ENCODE results near the gene PCDHB8. TPM values are rescaled to one million over a fixed set of nuclear protein-coding genes. Genes with fewer than 3 reads are reported as not detected.
A peak's percentile ranks its signal among the peaks of the same experiment; 100 is the strongest.
"Not testable (repeated sequence)": the region's sequence is repeated elsewhere in the genome, so short reads cannot be mapped to it uniquely, and the experiment has no call there.

Gene PCDHB8
- total RNA-seq, 4 donors from 2014 or later, result 0.16 to 0.20 TPM; not detected in 2

DNA sequence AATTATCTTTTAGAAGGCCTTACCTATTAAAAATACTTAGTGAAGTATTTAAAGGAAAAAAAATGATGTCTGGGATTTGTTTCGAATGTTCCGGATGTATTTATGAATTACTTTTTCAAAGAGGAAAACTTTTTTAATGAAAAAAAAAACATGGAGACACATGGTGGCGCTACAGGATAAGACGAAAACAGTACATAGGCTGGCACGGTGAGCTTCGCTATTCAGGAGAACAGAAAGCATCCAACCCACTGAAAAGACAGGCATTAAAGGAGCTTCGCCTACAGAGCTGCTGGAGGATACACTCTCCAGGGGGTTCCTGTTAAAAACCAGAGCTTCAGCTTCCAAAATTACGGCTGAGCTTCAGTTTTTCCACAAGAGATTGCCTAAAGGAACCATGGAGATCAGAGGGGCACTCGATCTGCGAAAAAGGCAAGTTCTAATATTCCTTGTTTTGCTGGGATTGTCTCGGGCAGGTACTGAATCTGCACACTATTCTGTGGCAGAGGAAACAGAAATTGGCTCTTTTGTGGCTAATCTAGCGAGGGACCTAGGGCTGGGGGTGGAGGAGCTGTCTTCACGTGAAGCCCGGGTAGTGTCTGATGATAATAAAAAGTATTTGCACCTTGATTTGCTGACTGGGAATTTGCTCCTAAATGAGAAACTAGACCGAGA lies 45.7 kb downstream of the PCDHB8 start, which contains the start of gene PCDHB14:
Gene PCDHB14, plus strand, starts transcription at position 232 of the 672 bp plus-strand sequence. Its CDS starts 163 bp downstream, at position 395.
- H3K4me1 ChIP-seq, result no peaks in the 10 kb centered on the region
- H3K27ac ChIP-seq, result no peak within 1 kb of the TSS
- peak within 1 kb of the TSS; percentile 3 to 47 (median 28) for H3K4me3 ChIP-seq
- intact Hi-C loops (cut with DNase I; ENCODE audit: low total_unique reads), result no loop called here
- in situ Hi-C loops (cut with MboI; ENCODE audit: low sequenced_read_pairs in 4 of 4), result loop anchor here in 2 of 4 donors (25.0 kb wide), 1 partner anchor 339 kb away; no protein-coding TSS in a partner anchor
- peaks cover 0 to 17% (median 0%) of the 10 kb centered on the region in 3 donors for H3K27me3 ChIP-seq
- H3K9me3 ChIP-seq, result peaks cover 0 to 4% (median 4%) of the 10 kb centered on the region in 3 donors
- ATAC-seq (peak in 1 of 2 donors; percentile 61), DNase-seq (no peak)
- no peaks in the 10 kb centered on the region for H3K36me3 ChIP-seq
- TF ChIP-seq, protein P1, sequence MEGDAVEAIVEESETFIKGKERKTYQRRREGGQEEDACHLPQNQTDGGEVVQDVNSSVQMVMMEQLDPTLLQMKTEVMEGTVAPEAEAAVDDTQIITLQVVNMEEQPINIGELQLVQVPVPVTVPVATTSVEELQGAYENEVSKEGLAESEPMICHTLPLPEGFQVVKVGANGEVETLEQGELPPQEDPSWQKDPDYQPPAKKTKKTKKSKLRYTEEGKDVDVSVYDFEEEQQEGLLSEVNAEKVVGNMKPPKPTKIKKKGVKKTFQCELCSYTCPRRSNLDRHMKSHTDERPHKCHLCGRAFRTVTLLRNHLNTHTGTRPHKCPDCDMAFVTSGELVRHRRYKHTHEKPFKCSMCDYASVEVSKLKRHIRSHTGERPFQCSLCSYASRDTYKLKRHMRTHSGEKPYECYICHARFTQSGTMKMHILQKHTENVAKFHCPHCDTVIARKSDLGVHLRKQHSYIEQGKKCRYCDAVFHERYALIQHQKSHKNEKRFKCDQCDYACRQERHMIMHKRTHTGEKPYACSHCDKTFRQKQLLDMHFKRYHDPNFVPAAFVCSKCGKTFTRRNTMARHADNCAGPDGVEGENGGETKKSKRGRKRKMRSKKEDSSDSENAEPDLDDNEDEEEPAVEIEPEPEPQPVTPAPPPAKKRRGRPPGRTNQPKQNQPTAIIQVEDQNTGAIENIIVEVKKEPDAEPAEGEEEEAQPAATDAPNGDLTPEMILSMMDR (IDR thresholded peaks at IDR 0.05 in 4 of 5, conservative IDR thresholded peaks at IDR 0.05 in 1 of 5), result peak in 1 of 5 experiments; percentile 29
- TF ChIP-seq POLR2A (IDR thresholded peaks at IDR 0.05), result no peak

DNA sequence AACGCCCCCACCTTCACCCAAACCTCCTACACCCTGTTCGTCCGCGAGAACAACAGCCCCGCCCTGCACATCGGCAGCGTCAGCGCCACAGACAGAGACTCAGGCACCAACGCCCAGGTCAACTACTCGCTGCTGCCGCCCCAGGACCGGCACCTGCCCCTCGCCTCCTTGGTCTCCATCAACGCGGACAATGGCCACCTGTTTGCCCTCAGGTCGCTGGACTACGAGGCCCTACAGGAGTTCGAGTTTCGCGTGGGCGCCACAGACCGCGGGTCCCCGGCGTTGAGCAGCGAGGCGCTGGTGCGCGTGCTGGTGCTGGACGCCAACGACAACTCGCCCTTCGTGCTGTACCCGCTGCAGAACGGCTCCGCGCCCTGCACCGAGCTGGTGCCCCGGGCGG lies 47.3 kb downstream of the PCDHB8 start:
- ATAC-seq; H3K27ac ChIP-seq; H3K36me3 ChIP-seq; H3K9me3 ChIP-seq; intact Hi-C loops (cut with DNase I; ENCODE audit: low total_unique reads); H3K4me1 ChIP-seq; DNase-seq: not testable (repeated sequence)
- Histone ChIP-seq H3K27me3 (peaks cover 0 to 17% (median 0%) of the 10 kb centered on the region in 3 donors), H3K4me3 (peak overlapping the region in 1 of 4 donors; percentile 47)
- in situ Hi-C loops (cut with MboI; ENCODE audit: low sequenced_read_pairs in 4 of 4), result loop anchor here in 2 of 4 donors (25.0 kb wide), 1 partner anchor 337 kb away; no protein-coding TSS in a partner anchor

DNA sequence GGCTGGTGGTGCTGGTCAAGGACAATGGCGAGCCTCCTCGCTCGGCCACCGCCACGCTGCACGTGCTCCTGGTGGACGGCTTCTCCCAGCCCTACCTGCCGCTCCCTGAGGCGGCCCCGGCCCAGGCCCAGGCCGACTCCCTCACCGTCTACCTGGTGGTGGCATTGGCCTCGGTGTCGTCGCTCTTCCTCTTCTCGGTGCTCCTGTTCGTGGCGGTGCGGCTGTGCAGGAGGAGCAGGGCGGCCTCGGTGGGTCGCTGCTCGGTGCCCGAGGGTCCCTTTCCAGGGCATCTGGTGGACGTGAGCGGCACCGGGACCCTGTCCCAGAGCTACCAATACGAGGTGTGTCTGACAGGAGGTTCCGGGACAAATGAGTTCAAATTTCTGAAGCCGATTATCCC lies 47.8 kb downstream of the PCDHB8 start:
- intact Hi-C loops (cut with DNase I; ENCODE audit: low total_unique reads); H3K4me3 ChIP-seq; H3K4me1 ChIP-seq; H3K36me3 ChIP-seq; in situ Hi-C loops (cut with MboI; ENCODE audit: low sequenced_read_pairs in 4 of 4); ATAC-seq; H3K27ac ChIP-seq; DNase-seq: not testable (repeated sequence)
- H3K9me3 ChIP-seq, result peaks cover 0 to 12% (median 4%) of the 10 kb centered on the region in 3 donors
- H3K27me3 ChIP-seq, result peaks cover 0 to 17% (median 0%) of the 10 kb centered on the region in 3 donors

Other genes with a start within 250 kb of the PCDHB8 start
- under 1 TPM in 2 of 4 donors, not detected in 2; 0.03 to 0.13 TPM for gene PCDHAC2, start 211.3 kb upstream of the PCDHB8 start, total RNA-seq
- gene PCDHB1, start 126.4 kb upstream of the PCDHB8 start, total RNA-seq, result not detected
- gene PCDHB2, start 83.2 kb upstream of the PCDHB8 start, total RNA-seq, result 1 to 10 TPM in 2 of 4 donors, under 1 TPM in 2; 0.71 to 1.7 (median 1.2) TPM
- under 1 TPM in 3 of 4 donors, not detected in 1; 0.61 to 0.72 (median 0.71) TPM for gene PCDHB3, start 77.3 kb upstream of the PCDHB8 start, total RNA-seq
- 1 to 10 TPM in 3 of 4 donors, under 1 TPM in 1; 1.00 to 3.0 (median 1.8) TPM for gene PCDHB4, start 56.0 kb upstream of the PCDHB8 start, total RNA-seq
- 1 to 10 TPM in 1 of 4 donors, under 1 TPM in 3; 0.38 to 1.5 (median 0.91) TPM for gene PCDHB5, start 42.6 kb upstream of the PCDHB8 start, total RNA-seq
- under 1 TPM in 3 of 4 donors, not detected in 1; 0.09 to 0.46 (median 0.19) TPM for gene PCDHB6, start 27.7 kb upstream of the PCDHB8 start, total RNA-seq
- gene PCDHB7, start 5.1 kb upstream of the PCDHB8 start, total RNA-seq, result under 1 TPM; 0.07 to 0.75 (median 0.20) TPM
- 1 to 10 TPM in 3 of 4 donors, under 1 TPM in 1; 0.87 to 2.5 (median 1.7) TPM for gene PCDHB16, start 4.6 kb downstream of the PCDHB8 start, total RNA-seq
- 1 to 10 TPM in 1 of 4 donors, under 1 TPM in 3; 0.15 to 3.0 (median 0.71) TPM for gene PCDHB9, start 9.4 kb downstream of the PCDHB8 start, total RNA-seq
- under 1 TPM; 0.23 to 0.61 (median 0.54) TPM for gene PCDHB10, start 14.6 kb downstream of the PCDHB8 start, total RNA-seq
- gene PCDHB11, start 21.8 kb downstream of the PCDHB8 start, total RNA-seq, result 1 to 10 TPM in 1 of 4 donors, under 1 TPM in 3; 0.05 to 1.1 (median 0.53) TPM
- gene PCDHB12, start 30.9 kb downstream of the PCDHB8 start, total RNA-seq, result 1 to 10 TPM in 1 of 4 donors, under 1 TPM in 3; 0.41 to 1.1 (median 0.59) TPM
- 1 to 10 TPM in 1 of 4 donors, under 1 TPM in 3; 0.40 to 2.1 (median 0.69) TPM for gene PCDHB13, start 36.1 kb downstream of the PCDHB8 start, total RNA-seq
- 1 to 10 TPM in 1 of 4 donors, under 1 TPM in 3; 0.62 to 1.9 (median 0.76) TPM for gene PCDHB14, start 45.6 kb downstream of the PCDHB8 start, total RNA-seq
- gene PCDHB15, start 67.6 kb downstream of the PCDHB8 start, total RNA-seq, result 1 to 10 TPM in 1 of 4 donors, under 1 TPM in 3; 0.33 to 1.2 (median 0.52) TPM
- under 1 TPM in 1 of 4 donors, not detected in 3; 0.49 TPM for gene SLC25A2, start 126.3 kb downstream of the PCDHB8 start, total RNA-seq
- gene TAF7, start 143.0 kb downstream of the PCDHB8 start, total RNA-seq, result 10 to 100 TPM; 60.9 to 91.2 (median 79.8) TPM
- gene PCDHGA1, start 152.7 kb downstream of the PCDHB8 start, total RNA-seq, result under 1 TPM; 0.65 to 0.97 (median 0.71) TPM
- 1 to 10 TPM in 2 of 4 donors, under 1 TPM in 2; 0.66 to 1.5 (median 1.2) TPM for gene PCDHGA2, start 161.0 kb downstream of the PCDHB8 start, total RNA-seq
- 1 to 10 TPM; 1.5 to 2.8 (median 2.0) TPM for gene PCDHGA3, start 166.0 kb downstream of the PCDHB8 start, total RNA-seq
- gene PCDHGB1, start 172.3 kb downstream of the PCDHB8 start, total RNA-seq, result 1 to 10 TPM in 1 of 4 donors, under 1 TPM in 3; 0.20 to 1.1 (median 0.74) TPM
- gene PCDHGA4, start 177.2 kb downstream of the PCDHB8 start, total RNA-seq, result 1 to 10 TPM; 1.3 to 5.4 (median 1.5) TPM
- 1 to 10 TPM in 3 of 4 donors, under 1 TPM in 1; 0.55 to 3.4 (median 1.9) TPM for gene PCDHGB2, start 182.2 kb downstream of the PCDHB8 start, total RNA-seq
- gene PCDHGA5, start 186.4 kb downstream of the PCDHB8 start, total RNA-seq, result 1 to 10 TPM in 2 of 4 donors, under 1 TPM in 2; 0.07 to 1.8 (median 0.93) TPM
- 1 to 10 TPM in 3 of 4 donors, under 1 TPM in 1; 0.29 to 2.0 (median 1.2) TPM for gene PCDHGB3, start 192.5 kb downstream of the PCDHB8 start, total RNA-seq
- gene PCDHGA6, start 196.1 kb downstream of the PCDHB8 start, total RNA-seq, result 1 to 10 TPM in 3 of 4 donors, under 1 TPM in 1; 0.83 to 1.6 (median 1.6) TPM
- gene PCDHGA7, start 205.0 kb downstream of the PCDHB8 start, total RNA-seq, result 1 to 10 TPM; 1.3 to 2.4 (median 1.9) TPM
- 1 to 10 TPM in 3 of 4 donors, under 1 TPM in 1; 0.88 to 2.1 (median 1.3) TPM for gene PCDHGB4, start 209.9 kb downstream of the PCDHB8 start, total RNA-seq
- 1 to 10 TPM in 2 of 4 donors, under 1 TPM in 2; 0.82 to 1.8 (median 1.2) TPM for gene PCDHGA8, start 214.8 kb downstream of the PCDHB8 start, total RNA-seq
- gene PCDHGB5, start 220.2 kb downstream of the PCDHB8 start, total RNA-seq, result 1 to 10 TPM; 3.0 to 6.3 (median 4.4) TPM
- 1 to 10 TPM in 3 of 4 donors, under 1 TPM in 1; 0.95 to 4.0 (median 1.5) TPM for gene PCDHGA9, start 225.0 kb downstream of the PCDHB8 start, total RNA-seq
- 1 to 10 TPM; 1.4 to 4.6 (median 2.9) TPM for gene PCDHGB6, start 230.2 kb downstream of the PCDHB8 start, total RNA-seq
- gene PCDHGA10, start 235.2 kb downstream of the PCDHB8 start, total RNA-seq, result 1 to 10 TPM in 3 of 4 donors, under 1 TPM in 1; 0.80 to 2.4 (median 1.2) TPM
- 1 to 10 TPM; 3.0 to 5.7 (median 3.3) TPM for gene PCDHGB7, start 239.9 kb downstream of the PCDHB8 start, total RNA-seq
- 1 to 10 TPM; 1.2 to 3.3 (median 1.3) TPM for gene PCDHGA11, start 243.3 kb downstream of the PCDHB8 start, total RNA-seq

All from gastrocnemius medialis (tissue), 4 donors.